ENCODE data around the gene FLNB.

DNA sequence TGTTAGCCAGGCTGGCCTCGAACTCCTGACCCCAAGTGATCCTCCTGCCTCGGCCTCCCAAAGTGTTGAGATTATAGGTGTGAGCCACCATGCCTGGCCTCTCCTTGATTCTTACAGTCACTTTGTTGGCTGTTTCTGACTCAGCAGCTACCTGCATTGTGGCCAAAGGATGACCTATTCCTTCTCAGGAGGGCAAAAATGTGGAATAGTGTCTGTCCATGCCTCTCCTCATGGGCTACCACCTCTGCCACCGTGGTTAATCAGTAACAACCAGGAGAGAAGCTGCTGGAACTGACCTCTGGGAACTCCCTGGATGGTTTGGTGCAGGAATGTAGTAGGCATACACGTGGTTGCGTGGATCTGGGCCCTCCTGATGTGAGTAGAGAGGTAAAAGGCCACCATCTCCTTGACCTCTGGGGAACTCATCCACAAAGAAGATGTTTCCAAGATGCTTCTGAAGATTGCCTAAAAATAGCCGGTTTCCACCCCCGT lies 63.3 kb downstream of the FLNB start:
- TF ChIP-seq SIN3A (IDR thresholded peaks at IDR 0.05; ENCODE audit: borderline replicate concordance, insufficient read depth, low read length): no peak
- TF ChIP-seq POLR2AphosphoS5 (IDR thresholded peaks at IDR 0.05; ENCODE audit: low read depth, low read length): no peak

All from PFSK-1 (cell line).